ENCODE measurements around the gene SNRNP48.

The SNRNP48 gene

GRCh38 chr6:7646394-7646793, 56.4 kb downstream of the SNRNP48 start (continued):
- no peak for TF ChIP-seq ZNF148 (tag by site-specific recombination; IDR thresholded peaks at IDR 0.05; ENCODE audit: borderline replicate concordance)
- no peak for TF ChIP-seq ZNF639 (tag by site-specific recombination; IDR thresholded peaks at IDR 0.05)
- TF ChIP-seq RBAK (tag by site-specific recombination; IDR thresholded peaks at IDR 0.05): no peak
- TF ChIP-seq ZNF354C (tag by site-specific recombination; IDR thresholded peaks at IDR 0.05; ENCODE audit: borderline replicate concordance, low read depth): no peak
- no peak for TF ChIP-seq ZNF530 (tag by site-specific recombination; IDR thresholded peaks at IDR 0.05; ENCODE audit: low read depth)
- TF ChIP-seq ZNF473 (tag by site-specific recombination; IDR thresholded peaks at IDR 0.05): no peak
- no peak for TF ChIP-seq ZNF121 (tag by site-specific recombination; IDR thresholded peaks at IDR 0.05)
- TF ChIP-seq ELK4 (IDR thresholded peaks at IDR 0.05; ENCODE audit: borderline replicate concordance, low read depth, low read length): no peak
- TF ChIP-seq IKZF3 (tag by site-specific recombination; IDR thresholded peaks at IDR 0.05): no peak
- TF ChIP-seq HOXA7 (CRISPR knock-in tag; IDR thresholded peaks at IDR 0.05; ENCODE audit: borderline replicate concordance): no peak
- no peak for TF ChIP-seq ZNF112 (tag by site-specific recombination; IDR thresholded peaks at IDR 0.05)
- TF ChIP-seq ZNF580 (tag by site-specific recombination; IDR thresholded peaks at IDR 0.05): no peak
- no peak for TF ChIP-seq ZNF37A (tag by site-specific recombination; IDR thresholded peaks at IDR 0.05)
- TF ChIP-seq ZNF133 (tag by site-specific recombination; IDR thresholded peaks at IDR 0.05): no peak

GRCh38 chr6:7647504-7647903, 57.5 kb downstream of the SNRNP48 start:
- Histone ChIP-seq H3K27ac (ENCODE audit: extremely low read depth, low read depth, low read length) (no peak overlapping the region), H3K4me1 (ENCODE audit: control insufficient read depth, insufficient read depth, low read length) (no peaks in the 10 kb centered on the region), H3K9me3 (ENCODE audit: control insufficient read depth, insufficient read depth, low read depth, low read length) (no peaks in the 10 kb centered on the region), H3K4me3 (ENCODE audit: low read depth, low read length) (no peak overlapping the region), H3K36me3 (ENCODE audit: control insufficient read depth in 2 of 2, insufficient read depth in 1 of 2, low read length in 2 of 2) (no peaks in the 10 kb centered on the region)
- ChIA-PET POLR2A (interaction anchor here (0.6 kb wide), 1 partner anchor 338 kb away, joined by 3 read pairs; no protein-coding TSS in a partner anchor), CTCF (no interaction called here)
- TF ChIP-seq GLI4 (tag by site-specific recombination; IDR thresholded peaks at IDR 0.05) (no peak), ZNF2 (tag by site-specific recombination; IDR thresholded peaks at IDR 0.05) (no peak), ZNF514 (tag by site-specific recombination; IDR thresholded peaks at IDR 0.05) (no peak), KLF7 (tag by site-specific recombination; IDR thresholded peaks at IDR 0.05; ENCODE audit: borderline replicate concordance) (no peak), EGR2 (tag by site-specific recombination; IDR thresholded peaks at IDR 0.05; ENCODE audit: low read depth) (no peak), ZNF433 (tag by site-specific recombination; IDR thresholded peaks at IDR 0.05; ENCODE audit: low read depth) (no peak), ZNF311 (tag by site-specific recombination; IDR thresholded peaks at IDR 0.05; ENCODE audit: borderline replicate concordance) (no peak), ZNF112 (tag by site-specific recombination; IDR thresholded peaks at IDR 0.05) (no peak), ZBTB6 (tag by site-specific recombination; IDR thresholded peaks at IDR 0.05) (no peak), ZNF677 (tag by site-specific recombination; IDR thresholded peaks at IDR 0.05) (no peak), SP2 (tag by site-specific recombination; IDR thresholded peaks at IDR 0.05) (no peak), ZBTB26 (tag by site-specific recombination; optimal IDR thresholded peaks at IDR 0.05) (no peak), ZNF561 (tag by site-specific recombination; IDR thresholded peaks at IDR 0.05; ENCODE audit: borderline replicate concordance) (no peak), ZNF544 (tag by site-specific recombination; IDR thresholded peaks at IDR 0.05) (no peak), ZNF292 (tag by site-specific recombination; IDR thresholded peaks at IDR 0.05; ENCODE audit: borderline replicate concordance, low read depth) (no peak), ZBTB48 (tag by site-specific recombination; IDR thresholded peaks at IDR 0.05) (no peak), KLF16 (tag by site-specific recombination; IDR thresholded peaks at IDR 0.05) (no peak), ZNF658 (tag by site-specific recombination; IDR thresholded peaks at IDR 0.05) (no peak), ZNF585B (tag by site-specific recombination; IDR thresholded peaks at IDR 0.05) (no peak), ZNF211 (tag by site-specific recombination; IDR thresholded peaks at IDR 0.05; ENCODE audit: low read depth) (no peak)
